HG03565 (cell line): ENCODE data around the gene DDX10.
"Not testable (repeated sequence)": the region's sequence is repeated elsewhere in the genome, so short reads cannot be mapped to it uniquely, and the experiment has no call there.

Source experiments
- ATAC-seq: cut with Tn5 transposase; IDR thresholded peaks from one replicate; pipeline ENCODE4 v1.9.1; 2021; ENCODE audit warnings: mild to moderate bottlenecking, moderate library complexity; ENCODE audit not compliant: unreplicated experiment

The DDX10 gene

DNA sequence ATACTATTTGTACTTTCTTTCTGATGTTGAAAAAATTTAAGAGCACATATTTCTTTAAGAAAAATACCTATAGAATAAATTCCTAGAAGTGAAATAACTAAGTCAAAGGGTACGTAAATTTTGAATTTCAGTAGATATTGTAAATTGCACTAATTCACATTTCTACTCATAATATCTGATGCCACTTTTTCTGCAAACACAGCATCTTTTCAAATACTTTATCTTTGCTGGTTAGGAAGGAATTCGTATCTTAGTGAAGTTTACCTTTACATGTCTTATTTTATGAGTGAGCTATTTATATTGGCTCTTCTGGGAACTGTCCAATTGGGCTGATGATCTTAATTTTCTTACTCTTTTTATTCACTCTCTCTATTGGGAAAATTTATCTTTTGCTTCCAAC, 148.2 kb downstream of the DDX10 start:
- no peak for ATAC-seq

DNA sequence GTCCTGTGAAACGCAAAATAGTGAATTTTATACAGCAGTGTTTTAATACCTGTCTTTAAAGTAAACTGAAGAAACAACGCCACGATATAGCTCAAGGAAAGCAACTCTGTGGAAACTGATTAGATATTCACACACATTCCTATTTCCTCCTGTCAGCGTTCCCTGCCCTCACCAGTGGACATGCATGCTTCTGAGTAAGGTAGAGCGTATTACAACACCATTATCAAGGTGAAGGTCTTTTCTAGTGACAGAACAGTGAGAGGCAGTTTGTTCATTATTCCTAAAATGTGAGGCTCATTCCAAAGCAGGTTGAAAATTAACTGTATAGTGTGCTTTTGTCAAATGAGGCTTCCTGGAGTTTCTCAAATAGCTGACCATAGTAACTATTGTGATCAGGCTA, 153.1 kb downstream of the DDX10 start:
- no peak for ATAC-seq

DNA sequence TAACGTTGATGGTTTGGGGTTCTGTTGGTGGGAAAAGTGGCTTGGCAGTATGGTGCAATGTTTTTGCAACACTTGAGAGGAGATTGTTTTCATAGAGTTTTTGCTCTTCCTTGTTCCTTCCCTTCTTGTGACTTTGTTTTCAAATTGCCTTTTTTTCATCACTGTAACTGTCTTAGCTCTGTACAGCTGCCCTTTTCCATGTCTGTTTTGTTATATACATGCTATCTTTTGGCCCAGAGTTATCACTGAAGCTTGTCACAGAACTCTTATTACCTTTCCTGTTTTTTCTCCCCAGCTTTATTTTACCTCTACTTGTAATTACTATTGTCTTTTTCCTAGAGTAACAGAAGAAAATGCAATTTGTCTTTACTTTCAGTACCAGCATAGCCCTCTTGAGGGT, 154.1 kb downstream of the DDX10 start:
- ATAC-seq = no peak

DNA sequence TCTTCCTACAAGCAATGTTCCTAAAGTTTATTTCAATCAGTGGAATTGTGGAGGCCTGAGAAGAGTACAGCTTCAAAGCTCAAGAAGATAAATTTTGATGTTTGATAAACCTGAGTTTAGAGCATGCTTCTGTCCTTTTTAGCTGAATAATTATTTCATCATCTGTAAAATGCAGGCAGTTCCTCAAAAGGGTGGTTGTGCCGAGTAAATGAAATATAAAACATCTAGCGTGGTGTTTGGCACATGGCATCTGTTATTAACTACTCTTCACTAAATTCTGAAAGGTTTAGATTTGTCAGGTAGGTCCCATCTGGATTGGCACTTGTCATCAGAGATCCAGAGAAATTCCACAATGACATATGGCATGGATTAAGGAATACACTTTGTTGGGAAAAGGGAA, 155.1 kb downstream of the DDX10 start:
- ATAC-seq = no peak

DNA sequence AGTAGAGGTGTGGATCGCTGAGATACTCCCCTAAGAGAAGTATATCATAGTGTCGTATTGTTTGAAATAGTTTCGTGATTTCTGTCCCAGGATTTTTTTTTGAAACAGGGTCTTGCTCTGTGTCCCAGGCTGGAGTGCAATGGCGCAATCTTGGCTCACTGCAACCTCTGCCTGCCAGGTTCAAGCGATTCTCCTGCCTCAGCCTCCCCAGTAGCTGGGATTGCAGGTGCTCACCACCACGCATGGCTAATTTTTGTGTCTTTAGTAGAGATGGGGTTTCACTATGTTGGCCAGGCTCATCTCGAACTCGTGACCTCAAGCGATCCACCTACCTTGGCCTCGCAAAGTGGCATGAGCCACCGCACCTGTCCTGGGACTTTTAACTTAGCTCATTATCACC, 159.1 kb downstream of the DDX10 start:
- ATAC-seq = not testable (repeated sequence)

DNA sequence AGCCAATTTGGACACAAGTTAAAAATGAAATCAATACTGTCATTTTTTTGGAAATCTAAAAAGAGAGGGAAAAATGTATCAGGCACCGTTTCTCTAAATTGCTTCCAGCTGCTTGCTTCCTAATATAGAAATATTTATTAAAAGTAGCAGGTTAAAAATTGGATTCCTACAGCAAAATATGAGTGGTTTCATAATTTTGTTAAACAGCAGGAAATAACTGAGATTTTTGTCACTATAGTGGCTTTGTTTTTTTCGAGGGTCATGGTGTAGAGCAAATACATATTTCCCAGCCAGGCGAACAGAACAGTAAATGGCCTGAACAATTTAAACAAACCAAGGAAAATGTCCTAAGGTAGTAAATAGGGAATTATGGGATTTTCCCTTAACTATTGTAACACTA, 159.7 kb downstream of the DDX10 start:
- ATAC-seq = no peak

DNA sequence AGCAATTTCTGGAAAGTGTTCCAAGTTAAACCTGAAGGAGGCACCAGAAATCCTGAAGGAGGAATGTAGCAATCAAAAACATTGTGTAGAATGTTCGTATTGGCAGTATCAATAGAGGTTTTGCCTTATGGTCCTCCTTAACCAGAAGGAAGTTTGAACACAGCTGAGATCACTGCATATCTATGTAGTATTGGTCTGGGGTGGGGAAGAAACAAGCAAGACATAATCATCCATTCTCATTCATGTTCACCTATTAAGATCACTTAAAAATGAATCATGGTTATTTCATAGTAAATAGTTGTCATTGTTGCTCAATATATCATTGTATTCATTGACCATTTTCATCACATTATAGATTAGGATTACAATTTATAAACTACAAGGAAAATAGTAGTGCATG, 160.5 kb downstream of the DDX10 start:
- no peak for ATAC-seq

DNA sequence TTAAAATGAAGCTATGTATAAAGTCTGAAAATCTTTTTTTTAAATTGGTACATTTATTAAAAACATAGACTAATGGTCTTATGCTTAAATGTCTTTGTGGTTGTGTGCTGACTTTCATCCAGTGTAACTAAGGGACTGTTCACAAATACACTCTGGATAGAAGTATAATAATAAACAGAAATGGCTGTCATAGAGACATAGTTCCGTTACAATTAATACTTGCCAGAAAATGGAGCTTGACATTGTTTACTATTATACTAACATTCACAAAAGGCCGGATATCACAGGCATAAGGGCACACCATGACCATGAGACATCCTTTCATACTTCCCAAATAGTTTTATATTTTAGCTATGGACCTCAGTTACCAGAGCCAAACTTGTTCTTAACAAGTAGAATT, 161.3 kb downstream of the DDX10 start:
- no peak for ATAC-seq

DNA sequence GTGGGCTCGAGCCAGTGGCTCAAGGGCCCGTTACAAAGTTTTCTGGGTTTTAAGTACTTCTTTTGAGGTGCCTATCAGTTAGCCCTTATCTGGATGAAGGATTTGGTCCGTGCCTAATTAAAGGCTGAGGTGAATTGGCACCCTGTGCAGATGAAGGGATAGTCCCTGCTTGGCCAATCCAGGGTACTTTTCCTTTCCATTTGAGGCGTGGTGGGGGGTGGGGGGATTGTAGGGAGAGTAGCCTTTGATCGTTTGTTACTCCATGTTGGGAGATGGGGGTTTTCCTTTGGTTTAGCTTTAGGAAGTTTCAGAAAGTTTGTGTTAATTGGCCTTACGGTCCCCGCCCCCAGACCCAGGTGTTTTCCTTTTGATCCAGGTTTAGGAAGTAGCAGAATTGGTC, 170.8 kb downstream of the DDX10 start:
- no peak for ATAC-seq

DNA sequence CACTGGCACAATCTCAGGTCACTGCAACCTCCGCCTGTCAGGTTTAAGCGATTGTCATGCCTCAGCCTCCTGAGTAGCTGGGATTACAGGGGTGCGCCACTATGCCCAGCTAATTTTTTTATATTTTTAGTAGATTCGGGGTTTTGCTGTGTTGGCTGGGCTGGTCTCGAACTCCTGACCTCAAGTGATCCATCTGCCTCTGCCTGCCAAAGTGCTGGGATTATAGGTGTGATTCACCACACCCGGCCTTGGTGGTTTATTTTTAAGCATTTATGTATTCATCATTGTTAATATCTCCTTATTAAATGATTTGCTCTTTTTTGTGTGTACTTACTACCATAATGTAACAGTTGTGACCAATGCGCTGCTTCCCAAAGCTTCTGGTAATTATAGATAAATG, 171.7 kb downstream of the DDX10 start:
- ATAC-seq = no peak

DNA sequence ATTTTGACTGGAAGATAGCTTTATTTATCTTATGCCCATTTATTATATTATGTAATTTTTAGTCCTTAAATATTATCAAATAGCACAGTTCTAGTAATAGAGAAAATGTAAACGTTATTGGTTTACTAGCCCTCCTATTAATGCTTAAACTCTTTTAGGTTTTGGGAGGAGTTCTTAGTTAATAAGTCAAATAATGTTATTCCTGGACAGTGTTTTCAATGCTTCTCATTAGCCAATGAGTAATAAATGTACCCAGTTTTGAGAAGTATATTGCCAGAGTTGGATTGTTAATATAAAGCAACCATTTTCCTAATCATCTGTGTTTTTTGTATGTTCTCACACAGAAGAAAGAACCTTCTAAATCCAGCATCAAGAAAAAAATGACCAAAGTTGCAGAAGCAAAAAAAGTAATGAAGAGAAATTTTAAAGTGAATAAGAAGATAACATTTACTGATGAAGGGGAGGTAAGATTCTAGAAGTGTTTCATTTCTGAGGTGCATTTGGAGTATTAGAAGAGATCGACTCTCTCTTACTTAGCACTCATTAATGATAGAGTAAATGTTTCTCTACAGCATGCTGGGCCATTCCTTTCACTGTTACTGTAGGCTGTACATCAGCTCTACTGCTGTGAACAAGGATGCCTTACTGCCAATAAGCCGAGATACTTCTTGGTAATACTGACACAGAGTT, 173.4 kb downstream of the DDX10 start:
- no peak for ATAC-seq

DNA sequence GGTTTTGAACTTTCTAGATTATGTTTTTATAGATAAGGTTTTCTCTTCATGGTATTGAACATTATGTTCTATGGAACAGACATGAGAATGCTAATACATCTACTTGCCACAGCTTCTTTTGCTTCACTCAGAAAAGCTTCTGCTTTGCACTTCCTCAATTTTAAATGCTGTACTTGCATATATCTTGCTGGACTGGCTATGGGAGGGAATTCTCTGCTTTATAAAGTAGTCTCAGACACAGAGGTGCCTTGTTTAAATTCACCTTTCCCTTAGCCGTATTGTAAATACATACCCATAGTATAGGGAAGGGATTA, 173.9 kb downstream of the DDX10 start:
- no peak for ATAC-seq

DNA sequence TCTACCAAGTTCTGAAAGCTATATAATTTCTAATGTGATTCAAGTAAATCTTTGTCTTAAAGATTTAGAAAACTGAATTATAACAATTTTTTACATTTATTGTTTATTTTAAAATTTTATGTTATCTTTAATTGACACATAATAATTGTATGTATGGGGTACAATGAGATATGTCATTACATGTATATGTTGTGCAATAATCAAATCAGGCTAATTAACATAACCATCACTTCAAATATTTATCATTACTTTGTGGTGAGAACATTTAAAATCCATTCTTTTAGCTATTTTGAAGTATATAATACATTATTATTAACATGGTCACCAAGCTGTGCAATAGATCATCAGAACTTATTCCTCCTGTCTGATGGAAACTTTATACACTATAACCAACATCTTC, 181.1 kb downstream of the DDX10 start:
- no peak for ATAC-seq

DNA sequence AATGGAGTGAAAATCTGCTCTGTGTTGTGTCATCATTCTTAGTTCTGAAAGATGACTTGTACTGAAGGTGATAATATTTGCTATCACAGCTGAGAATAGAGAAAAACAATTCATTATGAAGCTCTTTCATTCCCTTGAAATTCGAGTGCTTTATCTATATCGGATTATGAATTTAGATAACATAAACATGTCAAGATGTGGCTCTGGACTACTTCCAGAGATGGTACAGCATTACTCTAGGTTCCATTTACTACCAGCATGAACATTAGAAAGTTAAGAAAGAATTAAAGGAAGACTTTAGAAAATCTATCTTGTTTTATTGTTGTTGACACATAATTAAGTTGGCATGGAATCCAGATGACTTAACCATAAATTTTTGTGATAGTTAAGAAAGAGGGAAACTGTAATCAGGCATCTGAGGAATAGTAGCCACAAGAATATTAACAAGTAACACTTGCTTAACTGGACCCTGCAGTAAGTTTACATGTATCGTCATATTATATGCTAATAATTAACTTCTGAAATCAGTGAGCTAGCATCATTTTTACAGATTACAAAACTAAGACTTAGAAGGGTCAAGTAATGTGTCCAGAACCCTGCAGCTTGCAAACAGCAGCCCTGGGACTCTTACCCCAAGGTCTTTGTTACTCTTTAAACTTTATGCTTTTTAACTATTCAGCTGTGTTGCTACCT, 182.6 kb downstream of the DDX10 start:
- no peak for ATAC-seq

DNA sequence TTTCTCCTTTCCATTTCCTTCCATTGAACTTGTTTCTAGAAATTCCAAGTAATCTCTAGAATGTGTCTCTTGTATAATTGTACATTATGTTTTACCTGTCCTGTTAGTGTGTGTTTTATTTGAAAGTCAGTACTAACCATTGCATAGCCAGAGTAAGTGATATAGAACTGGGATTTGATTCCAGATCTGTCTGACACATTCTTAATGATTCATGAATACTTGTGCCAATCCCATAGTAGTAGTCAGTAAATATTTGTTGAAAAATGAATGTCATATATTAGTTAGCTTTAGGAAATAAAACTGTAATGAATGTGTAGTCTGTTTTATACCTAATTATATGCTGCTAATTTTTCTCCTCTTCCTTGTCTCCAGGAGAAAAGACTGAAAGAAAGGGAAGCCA, 186.9 kb downstream of the DDX10 start:
- ATAC-seq = no peak

DNA sequence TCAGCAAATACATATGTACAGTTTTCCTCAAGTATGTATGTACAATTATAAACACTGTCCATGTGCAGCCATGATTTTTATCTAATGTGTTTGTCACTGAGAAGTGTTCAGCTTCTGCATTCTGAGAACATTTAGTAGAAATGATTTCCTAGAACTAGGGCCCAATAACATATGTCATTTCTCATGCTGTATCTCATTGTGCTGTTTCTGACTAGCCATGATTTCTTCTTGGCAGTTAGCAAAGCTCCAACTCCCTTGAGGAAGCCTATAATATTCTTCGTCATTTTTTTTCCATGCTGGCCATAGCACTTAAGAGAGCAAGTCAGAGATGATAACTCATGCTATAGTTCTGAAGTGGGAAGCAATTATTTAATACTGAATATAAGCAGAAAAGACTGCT, 187.8 kb downstream of the DDX10 start:
- no peak for ATAC-seq

DNA sequence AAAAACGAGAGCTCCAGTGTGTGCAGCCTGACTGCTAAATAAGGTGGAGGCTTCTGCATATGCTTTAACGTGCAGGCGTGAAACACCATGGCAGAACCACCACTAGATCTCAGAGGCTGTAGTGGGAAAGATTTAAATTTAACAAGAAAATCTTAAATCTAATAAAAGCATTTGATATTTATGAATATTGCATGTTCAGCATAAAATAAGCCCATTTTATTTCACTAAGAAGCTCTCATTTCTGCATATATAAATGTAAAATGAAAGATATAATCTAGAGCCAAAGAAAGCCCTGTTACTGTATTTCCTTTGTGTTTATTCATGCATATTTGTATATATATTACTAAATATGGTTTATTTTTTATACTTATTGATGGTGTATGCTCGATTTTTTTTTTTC, 188.3 kb downstream of the DDX10 start:
- ATAC-seq = no peak

DNA sequence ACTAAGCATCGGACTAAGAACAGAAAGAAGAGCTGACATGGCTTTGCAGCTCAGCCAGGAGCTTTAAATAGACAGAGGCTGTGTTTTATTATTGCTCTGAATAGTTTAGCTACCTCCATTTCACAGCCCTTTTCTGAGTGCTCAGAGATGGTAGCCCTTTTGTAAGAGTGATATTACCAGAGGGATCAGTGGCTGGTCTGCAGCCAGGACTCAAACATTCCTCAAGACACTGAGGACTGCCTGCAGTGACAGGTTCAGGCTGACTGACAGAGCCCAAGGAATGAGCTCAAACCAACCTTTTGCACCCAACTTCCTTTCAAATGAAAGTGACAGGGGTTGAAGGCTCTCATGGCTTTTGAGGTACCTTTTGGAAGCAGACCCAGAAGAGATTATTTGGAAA, 189.0 kb downstream of the DDX10 start:
- peak; percentile 21 for ATAC-seq

DNA sequence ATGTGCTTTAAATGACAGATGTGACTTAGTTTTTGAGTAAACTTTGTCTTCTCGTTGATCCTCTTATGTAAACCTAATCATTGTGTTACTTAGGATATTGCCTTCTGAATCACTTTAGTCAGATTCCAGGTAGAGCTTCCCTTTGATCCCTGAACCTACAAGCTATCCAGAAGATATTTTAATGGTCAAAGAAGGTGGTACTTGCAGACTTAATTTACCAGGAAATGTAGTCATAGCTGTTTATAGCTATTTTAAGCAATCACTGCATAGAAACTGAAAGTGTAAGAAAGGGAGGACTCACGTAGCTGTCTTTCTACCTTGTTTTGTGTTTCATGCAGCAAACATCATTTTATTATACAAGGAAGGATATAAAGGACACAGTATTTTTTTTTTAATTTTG, 189.5 kb downstream of the DDX10 start:
- ATAC-seq = peak; percentile 95

DNA sequence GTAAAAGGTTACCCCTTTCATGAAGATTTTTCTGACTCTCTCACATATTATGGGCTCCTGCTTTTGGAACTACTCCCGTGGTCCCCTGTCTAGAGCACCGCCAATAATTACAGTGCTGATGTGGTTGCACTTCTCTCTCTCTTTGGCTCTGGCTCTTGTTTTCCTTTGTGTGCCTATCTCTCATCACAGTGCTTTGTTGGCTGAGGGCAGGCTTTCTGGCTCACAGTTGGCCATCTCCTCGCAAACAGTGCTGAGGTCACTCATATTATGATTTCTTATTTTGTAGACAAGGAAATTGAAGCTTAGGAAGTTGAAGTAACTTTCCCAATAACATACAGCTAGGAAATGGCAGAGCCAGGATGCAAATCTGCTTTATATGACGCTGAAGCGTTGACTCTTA, 192.5 kb downstream of the DDX10 start:
- ATAC-seq = no peak

DNA sequence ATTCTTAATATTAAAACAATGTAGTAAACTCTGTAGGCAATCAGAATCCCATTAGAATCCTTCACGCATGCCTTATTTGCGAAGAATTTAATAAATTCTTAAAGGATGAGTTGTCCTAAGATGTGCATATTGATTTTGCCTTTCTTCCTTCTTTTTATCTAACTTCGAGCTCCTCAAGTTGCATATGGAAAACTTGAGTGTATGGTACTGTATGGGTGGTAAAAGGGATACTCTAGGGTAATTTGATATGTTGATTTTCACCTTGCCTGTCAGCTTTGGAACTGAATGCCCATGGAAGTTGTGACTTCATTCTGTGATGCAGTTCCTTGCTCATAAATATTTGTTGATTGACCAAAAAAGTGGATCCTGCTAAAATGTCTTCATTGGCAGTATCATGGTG, 193.8 kb downstream of the DDX10 start:
- ATAC-seq = no peak

DNA sequence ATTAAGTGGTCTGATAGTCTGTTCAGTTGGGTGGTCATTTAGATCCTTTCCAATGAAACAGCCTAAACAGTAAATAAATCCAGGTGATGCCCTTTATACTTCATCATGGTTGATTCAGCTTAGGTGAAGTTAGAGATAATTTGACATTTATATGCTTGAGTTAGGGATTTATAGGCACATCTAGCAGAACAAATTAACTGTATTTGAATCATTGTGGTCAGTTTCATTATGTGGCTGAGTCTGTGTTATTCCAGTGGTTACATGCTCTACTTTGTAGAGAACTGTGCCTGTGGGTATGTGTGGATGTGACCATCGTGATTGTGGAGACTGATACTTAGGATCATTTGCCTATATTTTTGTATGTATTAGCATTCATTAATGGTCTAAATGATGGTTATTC, 194.6 kb downstream of the DDX10 start:
- ATAC-seq = no peak

DNA sequence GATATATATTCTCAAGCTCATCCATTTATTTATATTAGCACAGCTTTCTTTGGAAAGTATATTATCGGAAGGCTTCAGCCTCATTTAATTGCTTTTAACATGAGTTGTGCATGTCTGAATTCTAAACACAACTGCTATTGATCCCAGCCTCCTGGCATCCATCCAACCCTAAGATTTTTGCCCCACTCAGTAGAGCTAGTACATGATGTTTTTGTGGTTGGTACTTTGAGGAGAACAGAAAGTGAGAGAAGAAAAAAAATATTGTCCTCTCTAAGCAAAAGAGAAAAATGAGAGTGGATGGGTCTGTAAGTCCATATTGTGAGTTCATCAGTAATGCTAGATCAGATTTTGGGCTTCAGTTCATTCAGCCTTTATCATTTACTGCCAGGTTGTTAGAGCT, 198.7 kb downstream of the DDX10 start:
- no peak for ATAC-seq
